ENCODE measurements around the gene SMARCB1.

The SMARCB1 gene

GRCh38 chr22:23744485-23744884, 42.3 kb upstream of the SMARCB1 start:
- DNase-seq, result no peak
- no peak overlapping the region for H3K4me3 ChIP-seq (ENCODE audit: low read depth, low read length)
- no peaks in the 10 kb centered on the region for H3K27me3 ChIP-seq (replicated peaks)
- no peak overlapping the region for H3K27ac ChIP-seq
- in situ Hi-C loops (cut with HindIII; ENCODE audit: low pct_ligation_motif_present, low sequenced_read_pairs), result no loop called here
- no peak for TF ChIP-seq CTCF (IDR thresholded peaks at IDR 0.05; ENCODE audit: low read depth, low read length, missing control alignments)
- peaks cover 30% of the 10 kb centered on the region for H3K36me3 ChIP-seq (replicated peaks)

GRCh38 chr22:23745791-23746190, 41.0 kb upstream of the SMARCB1 start:
- TF ChIP-seq CTCF (IDR thresholded peaks at IDR 0.05; ENCODE audit: low read depth, low read length, missing control alignments), result no peak
- Histone ChIP-seq H3K36me3 (replicated peaks) (peaks cover 30% of the 10 kb centered on the region), H3K27ac (no peak overlapping the region), H3K27me3 (replicated peaks) (no peaks in the 10 kb centered on the region), H3K4me3 (ENCODE audit: low read depth, low read length) (no peak overlapping the region)
- in situ Hi-C loops (cut with HindIII; ENCODE audit: low pct_ligation_motif_present, low sequenced_read_pairs), result no loop called here
- no peak for DNase-seq

- in situ Hi-C loops (cut with HindIII; ENCODE audit: low pct_ligation_motif_present, low sequenced_read_pairs), result no loop called here
- no peak for DNase-seq
- peaks cover 7% of the 10 kb centered on the region for H3K36me3 ChIP-seq (replicated peaks)
- no peak overlapping the region for H3K27ac ChIP-seq
- H3K4me3 ChIP-seq (ENCODE audit: low read depth, low read length), result peak overlapping the region; percentile 89
- H3K27me3 ChIP-seq (replicated peaks), result no peaks in the 10 kb centered on the region
- TF ChIP-seq CTCF (IDR thresholded peaks at IDR 0.05; ENCODE audit: low read depth, low read length, missing control alignments), result no peak
These were observed 36.9 kb upstream of the SMARCB1 start for GRCh38 chr22:23749841-23750301.

- no peak overlapping the region for H3K27ac ChIP-seq
- peaks cover 2% of the 10 kb centered on the region for H3K36me3 ChIP-seq (replicated peaks)
- no peak for TF ChIP-seq CTCF (IDR thresholded peaks at IDR 0.05; ENCODE audit: low read depth, low read length, missing control alignments)
- no peak for DNase-seq
- H3K4me3 ChIP-seq (ENCODE audit: low read depth, low read length), result peak overlapping the region; percentile 89
- in situ Hi-C loops (cut with HindIII; ENCODE audit: low pct_ligation_motif_present, low sequenced_read_pairs), result no loop called here
- no peaks in the 10 kb centered on the region for H3K27me3 ChIP-seq (replicated peaks)
These were observed 36.4 kb upstream of the SMARCB1 start for GRCh38 chr22:23750367-23750713.

- Histone ChIP-seq H3K27me3 (replicated peaks) (no peaks in the 10 kb centered on the region), H3K4me3 (ENCODE audit: low read depth, low read length) (peak within 1 kb of the TSS; percentile 89), H3K36me3 (replicated peaks) (no peaks in the 10 kb centered on the region), H3K27ac (peak within 1 kb of the TSS; percentile 65)
- DNase-seq, result peak; percentile 42
- TF ChIP-seq CTCF (IDR thresholded peaks at IDR 0.05; ENCODE audit: low read depth, low read length, missing control alignments), result peak; percentile 47
- in situ Hi-C loops (cut with HindIII; ENCODE audit: low pct_ligation_motif_present, low sequenced_read_pairs), result no loop called here
These were observed 35.9 kb upstream of the SMARCB1 start, which contains the start of gene ZNF70 for GRCh38 chr22:23750714-23751440. ZNF70 (minus strand) TSS chr22:23751112; CDS start chr22:23745140, 5,972 bp downstream.
